BJ (cell line): ENCODE data around the gene RHBDF2. TPM values are rescaled to one million over a fixed set of nuclear protein-coding genes. Genes with fewer than 3 reads are reported as not detected.

Source experiments
- CTCF ChIA-PET: fragments of 350-600 bp; formaldehyde crosslinking; extraction: SDS; loops from one replicate; lab custom pipeline; 2021; ENCODE audit warnings: antibody characterized with exemption, inconsistent platforms; lab: Yijun Ruan, JAX
- POLR2A ChIA-PET: fragments of 300-600 bp; sonication (Branson Sonifier 250); formaldehyde crosslinking; extraction: SDS; loops from one replicate; lab custom pipeline; 2021; ENCODE audit warnings: antibody characterized with exemption; lab: Charles Lee
- DNase-seq: peaks from one replicate; pipeline ENCODE4 v3.0.0-alpha.2; 2011; ENCODE audit warnings: low read depth
- H3K27me3 ChIP-seq: 2 replicates; pipeline ENCODE4 v1.6.0; 2011; ENCODE audit warnings: low read length; ENCODE audit not compliant: control insufficient read depth, insufficient read depth
- H3K36me3 ChIP-seq: 2 replicates; pipeline ENCODE4 v1.5.1; 2011; ENCODE audit warnings: low read length; ENCODE audit not compliant: control insufficient read depth, insufficient read depth
- H3K4me3 ChIP-seq: 2 replicates; pipeline ENCODE4 v1.5.1; 2011; ENCODE audit warnings: low read depth, mild to moderate bottlenecking, control low read depth, low read length
- CTCF ChIP-seq: IDR thresholded peaks from 2 replicates; pipeline ENCODE4 v1.5.1; 2011; ENCODE audit warnings: low read depth, mild to moderate bottlenecking, control low read depth, inconsistent platforms, low read length, moderate library complexity; ENCODE audit not compliant: insufficient read depth
- polyA plus RNA-seq: library from polyadenylated mRNA; depleted of rRNA; stranded (reverse); fragments of >200 nt; gene quantifications from 2 replicates; pipeline ENCODE4 v1.2.3, GENCODE V29; 2011

RHBDF2 gene
- polyA plus RNA-seq, 1 experiment, result 8.9 TPM

GRCh38 chr17:76469076-76469990 is 31.9 kb downstream of the RHBDF2 start:
- H3K36me3 ChIP-seq, result peaks cover 6% of the 10 kb centered on the region
- ChIA-PET POLR2A (no interaction called here), CTCF (interaction anchor here (0.7 to 17.7 kb wide), 4 partner anchors 9 to 78 kb away, joined by 3 to 442 read pairs (median 4); partner anchors contain the start of gene RHBDF2)
- TF ChIP-seq CTCF, result no peak
- no peaks in the 10 kb centered on the region for H3K27me3 ChIP-seq
- DNase-seq, result no peak
- no peak overlapping the region for H3K4me3 ChIP-seq

GRCh38 chr17:76468634-76469010 is 32.6 kb downstream of the RHBDF2 start:
- CTCF ChIA-PET, result interaction anchor here (1.1 to 17.7 kb wide), 4 partner anchors 9 to 78 kb away, joined by 3 to 442 read pairs (median 13); partner anchors contain the start of gene RHBDF2

GRCh38 chr17:76467809-76468633 is 33.2 kb downstream of the RHBDF2 start:
- POLR2A ChIA-PET, result no interaction called here
- CTCF ChIA-PET, result interaction anchor here (1.1 to 17.7 kb wide), 7 partner anchors 8 to 79 kb away, joined by 3 to 442 read pairs (median 5); partner anchors contain the start of genes RHBDF2 and UBE2O
- peaks cover 6% of the 10 kb centered on the region for H3K36me3 ChIP-seq
- no peak overlapping the region for H3K4me3 ChIP-seq
- no peak for DNase-seq
- TF ChIP-seq CTCF, result no peak
- no peaks in the 10 kb centered on the region for H3K27me3 ChIP-seq

More at GRCh38 chr17:76468634-76469010, 32.6 kb downstream of the RHBDF2 start:
- DNase-seq, result no peak
- POLR2A ChIA-PET, result no interaction called here
- Histone ChIP-seq H3K27me3 (no peaks in the 10 kb centered on the region), H3K4me3 (no peak overlapping the region), H3K36me3 (peaks cover 6% of the 10 kb centered on the region)
- TF ChIP-seq CTCF, result no peak

GRCh38 chr17:76467366-76467765 is 33.9 kb downstream of the RHBDF2 start, which contains the start of gene AANAT:
Gene AANAT (plus strand): TSS chr17:76467603. CDS start chr17:76468747, 1,144 bp downstream.
- POLR2A ChIA-PET, result interaction anchor here (0.6 kb wide), 1 partner anchor 264 kb away, joined by 3 read pairs; no protein-coding TSS in a partner anchor

More at GRCh38 chr17:76467366-76467765, 33.9 kb downstream of the RHBDF2 start, which contains the start of gene AANAT:
- Histone ChIP-seq H3K4me3 (no peak within 1 kb of the TSS), H3K36me3 (peaks cover 3% of the 10 kb centered on the region; the same call in 1 of the 2 replicates), H3K27me3 (0 out of 2 replicates have a peak, but pooled peaks cover 2% of the 10 kb centered on the region)
- CTCF ChIA-PET, result interaction anchor here (1.0 to 17.7 kb wide), 11 partner anchors 10 to 235 kb away, joined by 3 to 442 read pairs (median 5); partner anchors contain the start of genes RHBDF2 and UBE2O
- TF ChIP-seq CTCF, result no peak
- DNase-seq, result no peak
